K562 (cell line): ENCODE results near the gene DPM1. TPM values are rescaled to one million over a fixed set of nuclear protein-coding genes. Genes with fewer than 3 reads are reported as not detected.

Experiments used
- ATAC-seq: fragments of 200-7000 bp; cut with Tn5 transposase; 3 replicates; pipeline ENCODE4 v1.9.1; 2020; ENCODE audit warnings: moderate library complexity
- BruUV-seq: library from RNA; stranded (reverse); fragments of 400-500 nt; replicated peaks from 2 replicates; lab custom pipeline; 2021; lab: Mats Ljungman, UMichigan
- CTCF ChIA-PET: fragments of 300-600 bp; formaldehyde crosslinking; extraction: SDS; loops from one replicate; lab custom pipeline; 2021; ENCODE audit warnings: low intra/inter-chr PET ratio; lab: Yijun Ruan, JAX
- POLR2A ChIA-PET: fragments of 300-600, 350-650 bp; sonication (Branson Sonifier 250); formaldehyde crosslinking; extraction: SDS; loops from one replicate; lab custom pipeline; 2021; ENCODE audit warnings: antibody characterized with exemption, inconsistent platforms; lab: Yijun Ruan, JAX
- DNase-seq, 4 experiments: peaks; one replicate each; pipeline versions ENCODE4 v3.0.0 to v3.0.0-alpha.2; 2011 to 2018; ENCODE audit warnings: low spot score in 3 of 4, mixed read lengths in 3 of 4; ENCODE audit errors: extremely low read depth in 1 of 4
- FAIRE-seq: peaks from 2 replicates; lab custom pipeline; 2011; peaks lifted over from hg19 to GRCh38; lab: Jason Lieb, UNC
- H2AFZ ChIP-seq: 2 replicates; pipeline ENCODE4 v1.6.0; 2011; ENCODE audit warnings: low read depth, low read length, control low read depth, inconsistent platforms
- H3K27ac ChIP-seq: fragments of 200-600 bp; 3 replicates; pipeline ENCODE4 v1.8.0; 2011; ENCODE audit warnings: low read depth, mild to moderate bottlenecking, control low read depth, inconsistent platforms, low read length, moderate library complexity, mixed read lengths; ENCODE audit errors: extremely low read depth
- H3K27me3 ChIP-seq, 2 experiments: fragments of 300-600 bp in 1 of 2; 2 replicates in 1 of 2; 3 replicates in 1 of 2; pipeline versions ENCODE4 v1.6.0 to v1.8.0; 2011; ENCODE audit warnings: inconsistent platforms in 2 of 2, low read length in 2 of 2, mild to moderate bottlenecking in 1 of 2, mixed read lengths in 1 of 2, moderate library complexity in 1 of 2; ENCODE audit not compliant: control insufficient read depth in 2 of 2, insufficient read depth in 2 of 2
- H3K36me3 ChIP-seq: fragments of 300-600 bp; 3 replicates; pipeline ENCODE4 v1.8.0; 2011; ENCODE audit warnings: mild to moderate bottlenecking, low read length, inconsistent platforms; ENCODE audit not compliant: control insufficient read depth, insufficient read depth
- H3K4me1 ChIP-seq, 2 experiments: fragments of 200-600 bp in 1 of 2; replicated peaks in 1 of 2; 2 replicates in 1 of 2; 3 replicates in 1 of 2; pipeline versions ENCODE4 v1.5.1 to v1.8.0; 2011; ENCODE audit warnings: inconsistent platforms in 2 of 2, low read length in 2 of 2, mild to moderate bottlenecking in 1 of 2, mixed read lengths in 1 of 2, moderate library complexity in 1 of 2; ENCODE audit not compliant: control insufficient read depth in 2 of 2, insufficient read depth in 2 of 2
- H3K4me2 ChIP-seq: 2 replicates; pipeline ENCODE4 v1.6.1; 2011; ENCODE audit warnings: low read length, control low read depth, inconsistent platforms, mixed read lengths; ENCODE audit not compliant: insufficient read depth
- H3K4me3 ChIP-seq: fragments of 200-600 bp; sonication (generic), shearing (Covaris generic); 2 replicates; pipeline ENCODE4 v1.5.1; 2016; ENCODE audit warnings: control low read depth, inconsistent platforms
- H3K79me2 ChIP-seq: fragments of 200-600 bp; 3 replicates; pipeline ENCODE4 v1.8.0; 2011; ENCODE audit warnings: low read length, inconsistent platforms; ENCODE audit not compliant: control insufficient read depth, insufficient read depth
- H3K9ac ChIP-seq, 2 experiments: 2 replicates each; pipeline versions ENCODE4 v1.6.0 to v1.6.1; 2011; ENCODE audit warnings: low read depth in 2 of 2, low read length in 2 of 2, control low read depth in 1 of 2, inconsistent platforms in 1 of 2, mild to moderate bottlenecking in 1 of 2, mixed read lengths in 1 of 2; ENCODE audit not compliant: insufficient read depth in 1 of 2
- H3K9me1 ChIP-seq: one replicate; pipeline ENCODE4 v1.6.0; 2011; ENCODE audit warnings: inconsistent platforms, mild to moderate bottlenecking, low read length, moderate library complexity; ENCODE audit not compliant: control insufficient read depth, insufficient read depth
- H3K9me3 ChIP-seq: replicated peaks from 2 replicates; pipeline ENCODE4 v1.5.1; 2011; ENCODE audit warnings: low read depth, low read length, inconsistent platforms; ENCODE audit not compliant: control insufficient read depth, insufficient read depth
- H4K20me1 ChIP-seq: replicated peaks from 2 replicates; pipeline ENCODE4 v1.6.1; 2011; ENCODE audit warnings: low read length, inconsistent platforms, mixed read lengths; ENCODE audit not compliant: control insufficient read depth, insufficient read depth
- EGR1 ChIP-seq: fragments of 450-650 bp; conservative IDR thresholded peaks from 2 replicates; pipeline ENCODE4 v1.6.1; 2017; ENCODE audit warnings: mild to moderate bottlenecking
- JUND ChIP-seq, 2 experiments: IDR thresholded peaks; 2 replicates in 1 of 2; 3 replicates in 1 of 2; pipeline ENCODE4 v1.6.1; 2011; ENCODE audit warnings: borderline replicate concordance in 2 of 2, low read depth in 2 of 2, low read length in 2 of 2, improper control_type of control experiment in 1 of 2, missing biosample characterization in 1 of 2, missing genetic modification characterization in 1 of 2, missing genetic modification reagents in 1 of 2
- RAD21 ChIP-seq, 2 experiments: fragments of 250-450 bp in 1 of 2; fragments of 450-650 bp in 1 of 2; sonication (Bioruptor Pico) in 1 of 2; formaldehyde crosslinking in 1 of 2; IDR thresholded peaks in 1 of 2; conservative IDR thresholded peaks in 1 of 2; 2 replicates each; pipeline versions ENCODE4 v1.4.0 to v1.8.0; 2020 to 2022; ENCODE audit warnings: mild to moderate bottlenecking in 2 of 2, moderate library complexity in 1 of 2
- ZFPM2 ChIP-seq: fragments of 250-450 bp; sonication (Bioruptor Pico); IDR thresholded peaks from 2 replicates; pipeline ENCODE4 v1.5.1; 2022; ENCODE audit warnings: mild to moderate bottlenecking
- ZNF311 ChIP-seq: fragments of 250-450 bp; sonication (Bioruptor Pico); IDR thresholded peaks from 2 replicates; pipeline ENCODE4 v1.4.0; 2020; ENCODE audit warnings: mild to moderate bottlenecking, moderate library complexity
- WGBS: fragments of 100-300 bp; shearing (Covaris generic); methylation state at CpG from one replicate; pipeline ENCODE4 v1.1.6; 2016; ENCODE audit warnings: low coverage, mixed read lengths; ENCODE audit not compliant: insufficient coverage; ENCODE audit errors: missing lambda C conversion rate; 5-methylcytosine and 5-hydroxymethylcytosine counted together
- in situ Hi-C: fragments of 300-500 bp; cut with MboI; formaldehyde crosslinking; loops from 4 replicates; pipeline ENCODE4 v1.15.0; 2018; ENCODE audit warnings: inconsistent platforms, mixed read lengths
- intact Hi-C: fragments of 100-400 bp; cut with micrococcal nuclease; formaldehyde crosslinking; loops from 2 replicates; pipeline ENCODE4 v1.14.2; 2022
- polyA plus RNA-seq, 8 experiments: library from polyadenylated mRNA; depleted of rRNA in 4 of 8; stranded (reverse) in 5 of 8; unstranded in 3 of 8; fragments of >200 nt; fragmentation: Nextera tagmentation in 2 of 8; fragmentation: Illumina TruSeq in 1 of 8; extraction: Ambion mirVana in 2 of 8; extraction: Trizol in 1 of 8; gene quantifications; 2 replicates each; pipeline versions ENCODE4 v1.2.1 to v1.2.3, GENCODE V29; 2011 to 2014; ENCODE audit warnings: inconsistent platforms in 1 of 8, missing spikeins in 1 of 8
- total RNA-seq, 7 experiments: library from RNA; depleted of rRNA in 6 of 7; stranded (reverse); fragments of >200 nt in 6 of 7; fragmentation: Illumina TruSeq in 2 of 7; extraction: Trizol in 2 of 7; gene quantifications; 2 replicates each; pipeline versions ENCODE4 v1.2.1 to v1.2.3, GENCODE V29; 2011 to 2021; ENCODE audit warnings: low replicate concordance in 1 of 7
- TF ChIP-seq, protein P1 (sequence below): sonication (generic); formaldehyde crosslinking; IDR thresholded peaks from 2 replicates; pipeline ENCODE4 v1.8.0; 2023; ENCODE audit warnings: missing genetic modification reagents, mild to moderate bottlenecking, borderline replicate concordance
- TF ChIP-seq, protein P2 (sequence below): fragments of 450-650 bp; IDR thresholded peaks from 2 replicates; pipeline ENCODE4 v1.6.1; 2016; ENCODE audit warnings: antibody characterized with exemption

Gene DPM1
- total and polyA plus RNA-seq, 9 of the 15 experiments (the other 6 are each of a cell fraction or from before 2014, with no cell fraction given) = 75.2 to 190 (median 153) TPM

DNA sequence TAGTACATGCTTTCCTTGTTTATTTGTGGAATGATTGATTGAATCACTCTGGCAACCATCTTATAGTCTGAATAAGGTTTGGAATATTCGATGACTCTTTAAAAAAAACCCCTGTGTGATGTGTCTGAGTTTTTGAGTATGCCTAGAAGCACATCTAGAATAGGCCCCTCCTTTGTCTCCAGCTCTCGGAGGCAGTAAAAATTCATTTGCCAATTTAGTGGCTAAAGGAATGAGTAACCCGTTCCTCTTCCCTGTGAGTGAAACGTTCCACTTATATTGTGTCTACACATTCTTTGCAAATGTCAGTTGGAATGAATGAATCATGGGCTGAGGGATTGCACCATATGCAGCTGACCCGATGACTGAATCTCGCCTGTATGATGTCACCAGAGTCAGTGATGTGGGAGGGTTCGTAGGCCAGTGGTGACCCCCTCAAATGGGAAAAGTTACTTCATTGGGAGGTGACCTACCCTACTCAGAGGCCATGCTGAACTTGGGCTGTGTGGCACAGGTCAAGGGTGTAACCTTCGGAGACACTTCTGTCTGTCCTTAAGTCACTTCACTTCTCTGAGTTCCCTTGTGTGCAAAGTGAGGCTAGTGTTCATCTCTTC is 21.8 kb upstream of the DPM1 start:
- 9% methylated on average over 8 of the region's 8 CpGs for WGBS
- no peaks in the 10 kb centered on the region; the same call in 1 of the 2 replicates for H4K20me1 ChIP-seq
- H3K4me1 ChIP-seq = peaks cover 0 to 9% of the 10 kb centered on the region in 2 experiments; a peak in 3 of 5 replicates
- H3K9me1 ChIP-seq = no peaks in the 10 kb centered on the region
- H3K9me3 ChIP-seq = no peaks in the 10 kb centered on the region
- no peak overlapping the region for H3K27ac ChIP-seq
- H3K4me3 ChIP-seq = no peak overlapping the region
- no peak overlapping the region for H2AFZ ChIP-seq
- H3K9ac ChIP-seq = no peak overlapping the region
- no TSS peak for BruUV-seq
- ChIA-PET CTCF (no interaction called here), POLR2A (interaction anchor here (1.1 kb wide), 1 partner anchor 366 kb away, joined by 3 read pairs; no protein-coding TSS in a partner anchor)
- intact Hi-C loops = loop anchor here (5.0 to 10.0 kb wide), 2 partner anchors 188 to 645 kb away; no protein-coding TSS in a partner anchor
- H3K79me2 ChIP-seq = no peaks in the 10 kb centered on the region
- ATAC-seq = 0 out of 3 replicates have a peak, but pooled peaks have one; percentile 14
- no peak overlapping the region for H3K4me2 ChIP-seq
- in situ Hi-C loops = loop anchor here (25.0 kb wide), 1 partner anchor 1107 kb away; no protein-coding TSS in a partner anchor
- FAIRE-seq = no peak
- H3K36me3 ChIP-seq = no peaks in the 10 kb centered on the region
- H3K27me3 ChIP-seq = peaks cover 31 to 56% of the 10 kb centered on the region in 2 experiments
- DNase-seq = no peak
- TF ChIP-seq EGR1 = 0 out of 2 replicates have a peak, but pooled peaks have one; percentile 20
- TF ChIP-seq, protein P1, sequence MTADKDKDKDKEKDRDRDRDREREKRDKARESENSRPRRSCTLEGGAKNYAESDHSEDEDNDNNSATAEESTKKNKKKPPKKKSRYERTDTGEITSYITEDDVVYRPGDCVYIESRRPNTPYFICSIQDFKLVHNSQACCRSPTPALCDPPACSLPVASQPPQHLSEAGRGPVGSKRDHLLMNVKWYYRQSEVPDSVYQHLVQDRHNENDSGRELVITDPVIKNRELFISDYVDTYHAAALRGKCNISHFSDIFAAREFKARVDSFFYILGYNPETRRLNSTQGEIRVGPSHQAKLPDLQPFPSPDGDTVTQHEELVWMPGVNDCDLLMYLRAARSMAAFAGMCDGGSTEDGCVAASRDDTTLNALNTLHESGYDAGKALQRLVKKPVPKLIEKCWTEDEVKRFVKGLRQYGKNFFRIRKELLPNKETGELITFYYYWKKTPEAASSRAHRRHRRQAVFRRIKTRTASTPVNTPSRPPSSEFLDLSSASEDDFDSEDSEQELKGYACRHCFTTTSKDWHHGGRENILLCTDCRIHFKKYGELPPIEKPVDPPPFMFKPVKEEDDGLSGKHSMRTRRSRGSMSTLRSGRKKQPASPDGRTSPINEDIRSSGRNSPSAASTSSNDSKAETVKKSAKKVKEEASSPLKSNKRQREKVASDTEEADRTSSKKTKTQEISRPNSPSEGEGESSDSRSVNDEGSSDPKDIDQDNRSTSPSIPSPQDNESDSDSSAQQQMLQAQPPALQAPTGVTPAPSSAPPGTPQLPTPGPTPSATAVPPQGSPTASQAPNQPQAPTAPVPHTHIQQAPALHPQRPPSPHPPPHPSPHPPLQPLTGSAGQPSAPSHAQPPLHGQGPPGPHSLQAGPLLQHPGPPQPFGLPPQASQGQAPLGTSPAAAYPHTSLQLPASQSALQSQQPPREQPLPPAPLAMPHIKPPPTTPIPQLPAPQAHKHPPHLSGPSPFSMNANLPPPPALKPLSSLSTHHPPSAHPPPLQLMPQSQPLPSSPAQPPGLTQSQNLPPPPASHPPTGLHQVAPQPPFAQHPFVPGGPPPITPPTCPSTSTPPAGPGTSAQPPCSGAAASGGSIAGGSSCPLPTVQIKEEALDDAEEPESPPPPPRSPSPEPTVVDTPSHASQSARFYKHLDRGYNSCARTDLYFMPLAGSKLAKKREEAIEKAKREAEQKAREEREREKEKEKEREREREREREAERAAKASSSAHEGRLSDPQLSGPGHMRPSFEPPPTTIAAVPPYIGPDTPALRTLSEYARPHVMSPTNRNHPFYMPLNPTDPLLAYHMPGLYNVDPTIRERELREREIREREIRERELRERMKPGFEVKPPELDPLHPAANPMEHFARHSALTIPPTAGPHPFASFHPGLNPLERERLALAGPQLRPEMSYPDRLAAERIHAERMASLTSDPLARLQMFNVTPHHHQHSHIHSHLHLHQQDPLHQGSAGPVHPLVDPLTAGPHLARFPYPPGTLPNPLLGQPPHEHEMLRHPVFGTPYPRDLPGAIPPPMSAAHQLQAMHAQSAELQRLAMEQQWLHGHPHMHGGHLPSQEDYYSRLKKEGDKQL = no peak
- TF ChIP-seq ZFPM2 (CRISPR knock-in tag) = no peak
- no peak for TF ChIP-seq RAD21 (CRISPR knock-in tag; conservative IDR thresholded peaks at IDR 0.05 in 1 of 2, IDR thresholded peaks at IDR 0.05 in 1 of 2)
- TF ChIP-seq, protein P2, sequence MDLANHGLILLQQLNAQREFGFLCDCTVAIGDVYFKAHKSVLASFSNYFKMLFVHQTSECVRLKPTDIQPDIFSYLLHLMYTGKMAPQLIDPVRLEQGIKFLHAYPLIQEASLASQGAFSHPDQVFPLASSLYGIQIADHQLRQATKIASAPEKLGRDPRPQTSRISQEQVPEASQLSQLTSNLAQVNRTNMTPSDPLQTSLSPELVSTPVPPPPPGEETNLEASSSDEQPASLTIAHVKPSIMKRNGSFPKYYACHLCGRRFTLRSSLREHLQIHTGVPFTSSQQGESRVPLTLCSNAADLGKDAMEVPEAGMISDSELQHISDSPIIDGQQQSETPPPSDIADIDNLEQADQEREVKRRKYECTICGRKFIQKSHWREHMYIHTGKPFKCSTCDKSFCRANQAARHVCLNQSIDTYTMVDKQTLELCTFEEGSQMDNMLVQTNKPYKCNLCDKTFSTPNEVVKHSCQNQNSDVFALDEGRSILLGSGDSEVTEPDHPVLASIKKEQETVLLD = no peak
- TF ChIP-seq ZNF311 (CRISPR knock-in tag) = no peak
- peak; percentile 84 for TF ChIP-seq JUND (IDR thresholded peaks at IDR 0.05; ENCODE audit: borderline replicate concordance, low read depth, low read length)
- TF ChIP-seq JUND (tag; IDR thresholded peaks at IDR 0.05; ENCODE audit: borderline replicate concordance, low read depth, low read length) = peak; percentile 68; the same call in 2 of the 3 replicates
